Neural progenitor cell (in vitro differentiated cells): ENCODE results near the gene GPC4.

Experiments
- EZH2phosphoT487 ChIP-seq: fragments of 200-600 bp; sonication (generic); IDR thresholded peaks from 2 replicates; pipeline ENCODE4 v1.6.1; 2017; ENCODE audit warnings: antibody characterized with exemption
- TF ChIP-seq, protein P1 (sequence below): fragments of 200-600 bp; sonication (generic); IDR thresholded peaks from 2 replicates; pipeline ENCODE4 v1.5.1; 2017; ENCODE audit warnings: antibody characterized with exemption, mild to moderate bottlenecking

DNA sequence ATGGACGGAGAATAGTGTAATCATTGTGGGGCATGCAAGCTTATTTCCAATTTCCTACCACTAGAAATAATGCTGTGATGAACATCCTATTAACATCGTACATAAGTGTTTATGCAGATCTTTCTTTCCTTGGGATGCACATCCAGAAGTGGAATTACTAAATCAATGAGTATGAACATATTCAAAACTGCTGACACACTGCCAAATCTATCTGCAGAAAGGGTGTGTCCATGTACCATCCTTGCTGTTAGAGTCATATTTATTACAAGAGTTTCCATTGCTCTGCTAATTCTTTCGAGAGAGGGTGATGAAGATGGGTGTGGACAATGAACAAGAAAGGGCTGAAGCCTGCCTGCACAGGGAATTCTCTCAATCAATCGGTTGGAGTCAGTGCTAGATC is 82.6 kb downstream of the GPC4 start:
- TF ChIP-seq, protein P1, sequence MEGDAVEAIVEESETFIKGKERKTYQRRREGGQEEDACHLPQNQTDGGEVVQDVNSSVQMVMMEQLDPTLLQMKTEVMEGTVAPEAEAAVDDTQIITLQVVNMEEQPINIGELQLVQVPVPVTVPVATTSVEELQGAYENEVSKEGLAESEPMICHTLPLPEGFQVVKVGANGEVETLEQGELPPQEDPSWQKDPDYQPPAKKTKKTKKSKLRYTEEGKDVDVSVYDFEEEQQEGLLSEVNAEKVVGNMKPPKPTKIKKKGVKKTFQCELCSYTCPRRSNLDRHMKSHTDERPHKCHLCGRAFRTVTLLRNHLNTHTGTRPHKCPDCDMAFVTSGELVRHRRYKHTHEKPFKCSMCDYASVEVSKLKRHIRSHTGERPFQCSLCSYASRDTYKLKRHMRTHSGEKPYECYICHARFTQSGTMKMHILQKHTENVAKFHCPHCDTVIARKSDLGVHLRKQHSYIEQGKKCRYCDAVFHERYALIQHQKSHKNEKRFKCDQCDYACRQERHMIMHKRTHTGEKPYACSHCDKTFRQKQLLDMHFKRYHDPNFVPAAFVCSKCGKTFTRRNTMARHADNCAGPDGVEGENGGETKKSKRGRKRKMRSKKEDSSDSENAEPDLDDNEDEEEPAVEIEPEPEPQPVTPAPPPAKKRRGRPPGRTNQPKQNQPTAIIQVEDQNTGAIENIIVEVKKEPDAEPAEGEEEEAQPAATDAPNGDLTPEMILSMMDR = no peak
- TF ChIP-seq EZH2phosphoT487 = no peak
